H1 (cell line): ENCODE measurements around the gene UPP1. TPM values are rescaled to one million over a fixed set of nuclear protein-coding genes. Genes with fewer than 3 reads are reported as not detected.

ENCODE experiments used
- CTCF ChIA-PET: fragments of 300-600 bp; sonication (Branson Sonifier 250); formaldehyde crosslinking; loops from one replicate; lab custom pipeline; 2021; ENCODE audit not compliant: partially characterized antibody; lab: Charles Lee
- POLR2A ChIA-PET: fragments of 300-600 bp; sonication (Branson Sonifier 250); formaldehyde crosslinking; loops from one replicate; lab custom pipeline; 2021; ENCODE audit warnings: inconsistent platforms; ENCODE audit not compliant: partially characterized antibody; lab: Charles Lee
- DNase-seq, 2 experiments: peaks; one replicate each; pipeline versions ENCODE4 v3.0.0 to v3.0.0-alpha.2; 2010 to 2022; ENCODE audit warnings: low spot score in 2 of 2, low read depth in 1 of 2, mixed read lengths in 1 of 2
- FAIRE-seq: peaks from 2 replicates; lab custom pipeline; 2011; peaks lifted over from hg19 to GRCh38; lab: Jason Lieb, UNC
- H2AFZ ChIP-seq: 2 replicates; pipeline ENCODE4 v1.8.1; 2012; ENCODE audit warnings: low read length, inconsistent platforms
- H2AK5ac ChIP-seq: 2 replicates; pipeline ENCODE4 v1.6.1; 2013; ENCODE audit warnings: low read depth, low read length
- H2BK120ac ChIP-seq: replicated peaks from 2 replicates; pipeline ENCODE3; 2013; ENCODE audit warnings: low read depth, low read length, inconsistent platforms
- H2BK12ac ChIP-seq: 2 replicates; pipeline ENCODE4 v1.6.1; 2013; ENCODE audit warnings: low read depth, low read length
- H2BK15ac ChIP-seq: 2 replicates; pipeline ENCODE4 v1.6.1; 2013; ENCODE audit warnings: low read length
- H2BK20ac ChIP-seq: 2 replicates; pipeline ENCODE4 v1.6.1; 2013; ENCODE audit warnings: low read length
- H2BK5ac ChIP-seq: 2 replicates; pipeline ENCODE4 v1.6.1; 2013; ENCODE audit warnings: low read depth, low read length
- H3K14ac ChIP-seq: 2 replicates; pipeline ENCODE4 v1.6.1; 2013; ENCODE audit warnings: inconsistent platforms; ENCODE audit not compliant: insufficient read length
- H3K18ac ChIP-seq: 2 replicates; pipeline ENCODE4 v1.6.1; 2013; ENCODE audit warnings: low read length; ENCODE audit errors: extremely low read depth
- H3K23ac ChIP-seq: 2 replicates; pipeline ENCODE4 v1.6.1; 2013; ENCODE audit warnings: inconsistent platforms; ENCODE audit not compliant: insufficient read length
- H3K23me2 ChIP-seq: 2 replicates; pipeline ENCODE4 v1.6.1; 2013; ENCODE audit warnings: low read depth, low read length
- H3K27ac ChIP-seq: 2 replicates; pipeline ENCODE4 v1.6.1; 2011; ENCODE audit warnings: low read depth, low read length, inconsistent platforms
- H3K27me3 ChIP-seq, 4 experiments: replicated peaks in 1 of 4; 1 replicate in 1 of 4; 2 replicates in 3 of 4; pipeline versions ENCODE4 v1.6.1 to v1.8.1; 2011 to 2013; ENCODE audit warnings: low read length in 3 of 4, mild to moderate bottlenecking in 3 of 4, inconsistent platforms in 2 of 4, mixed read lengths in 2 of 4, moderate library complexity in 1 of 4; ENCODE audit not compliant: control insufficient read depth in 3 of 4, insufficient read depth in 3 of 4; ENCODE audit errors: extremely low read depth in 1 of 4
- H3K36me3 ChIP-seq, 4 experiments: 2 replicates each; pipeline versions ENCODE4 v1.6.1 to v1.8.1; 2011 to 2013; ENCODE audit warnings: mild to moderate bottlenecking in 4 of 4, low read length in 3 of 4, moderate library complexity in 2 of 4, control low read depth in 1 of 4, inconsistent platforms in 1 of 4; ENCODE audit not compliant: insufficient read depth in 4 of 4, control insufficient read depth in 2 of 4
- H3K4ac ChIP-seq: replicated peaks from 2 replicates; pipeline ENCODE3; 2013; ENCODE audit warnings: low read length, low read depth, mixed read lengths, inconsistent platforms; ENCODE audit not compliant: insufficient read length
- H3K4me1 ChIP-seq, 4 experiments: replicated peaks in 1 of 4; 1 replicate in 1 of 4; 2 replicates in 3 of 4; pipeline versions ENCODE4 v1.6.1 to v1.8.1; 2011 to 2013; ENCODE audit warnings: low read length in 3 of 4, inconsistent platforms in 2 of 4, mixed read lengths in 1 of 4; ENCODE audit not compliant: insufficient read depth in 4 of 4, control insufficient read depth in 3 of 4
- H3K4me2 ChIP-seq, 2 experiments: 2 replicates each; pipeline versions ENCODE4 v1.6.1 to v1.8.1; 2011 to 2013; ENCODE audit warnings: low read depth in 2 of 2, low read length in 2 of 2, control low read depth in 1 of 2, inconsistent platforms in 1 of 2, mild to moderate bottlenecking in 1 of 2; ENCODE audit not compliant: insufficient read depth in 1 of 2
- H3K4me3 ChIP-seq, 4 experiments: fragments of 200-600, 300-600 bp in 1 of 4; sonication (generic), shearing (Covaris generic), sonication (Bioruptor Twin) in 1 of 4; 2 replicates each; pipeline versions ENCODE4 v1.5.1 to v1.8.1; 2011 to 2016; ENCODE audit warnings: low read length in 4 of 4, low read depth in 3 of 4, control low read depth in 2 of 4, inconsistent platforms in 2 of 4, mild to moderate bottlenecking in 2 of 4, mixed read lengths in 1 of 4, moderate library complexity in 1 of 4; ENCODE audit not compliant: insufficient read depth in 2 of 4; ENCODE audit errors: extremely low read depth in 1 of 4
- H3K56ac ChIP-seq: replicated peaks from 2 replicates; pipeline ENCODE3; 2013; ENCODE audit warnings: low read depth, mild to moderate bottlenecking, mixed read lengths, low read length, inconsistent platforms; ENCODE audit not compliant: insufficient read length
- H3K79me1 ChIP-seq: 2 replicates; pipeline ENCODE4 v1.6.1; 2013; ENCODE audit warnings: low read depth, low read length, control low read depth
- H3K79me2 ChIP-seq, 2 experiments: 2 replicates each; pipeline versions ENCODE4 v1.6.1 to v1.8.1; 2012 to 2013; ENCODE audit warnings: low read length in 2 of 2, mild to moderate bottlenecking in 2 of 2, inconsistent platforms in 1 of 2; ENCODE audit not compliant: insufficient read depth in 2 of 2, control insufficient read depth in 1 of 2
- H3K9ac ChIP-seq, 4 experiments: replicated peaks in 1 of 4; 1 replicate in 1 of 4; 2 replicates in 3 of 4; pipeline versions ENCODE4 v1.6.1 to v1.8.1; 2011 to 2013; ENCODE audit warnings: low read depth in 3 of 4, low read length in 3 of 4, control low read depth in 2 of 4, mild to moderate bottlenecking in 2 of 4, moderate library complexity in 2 of 4, inconsistent platforms in 1 of 4; ENCODE audit errors: extremely low read depth in 1 of 4
- H3K9me3 ChIP-seq, 2 experiments: 2 replicates each; pipeline versions ENCODE4 v1.6.1 to v1.8.1; 2012 to 2013; ENCODE audit warnings: mild to moderate bottlenecking in 2 of 2, moderate library complexity in 2 of 2, control low read depth in 1 of 2, inconsistent platforms in 1 of 2, low read depth in 1 of 2, low read length in 1 of 2, mixed read lengths in 1 of 2; ENCODE audit not compliant: insufficient read depth in 2 of 2
- H4K20me1 ChIP-seq, 2 experiments: replicated peaks in 1 of 2; 2 replicates each; pipeline versions ENCODE3 to v1.8.1; 2011 to 2013; ENCODE audit warnings: inconsistent platforms in 2 of 2, low read length in 2 of 2, mild to moderate bottlenecking in 1 of 2; ENCODE audit not compliant: insufficient read depth in 2 of 2, control insufficient read depth in 1 of 2
- H4K5ac ChIP-seq: 2 replicates; pipeline ENCODE4 v1.6.1; 2013; ENCODE audit warnings: low read length, low read depth, mixed read lengths, inconsistent platforms; ENCODE audit not compliant: insufficient read length
- H4K8ac ChIP-seq: 2 replicates; pipeline ENCODE4 v1.8.0; 2013; ENCODE audit warnings: mild to moderate bottlenecking, moderate library complexity, low read length, inconsistent platforms; ENCODE audit not compliant: insufficient read depth; ENCODE audit errors: extremely low read depth
- H4K91ac ChIP-seq: replicated peaks from 2 replicates; pipeline ENCODE3; 2013; ENCODE audit warnings: low read length, mixed read lengths, inconsistent platforms; ENCODE audit not compliant: insufficient read length
- ATF3 ChIP-seq: IDR thresholded peaks from 2 replicates; pipeline ENCODE4 v1.6.1; 2011; ENCODE audit warnings: low read depth, mild to moderate bottlenecking, low read length; ENCODE audit not compliant: insufficient read depth
- EGR1 ChIP-seq: IDR thresholded peaks from 2 replicates; pipeline ENCODE4 v1.6.1; 2011; ENCODE audit warnings: low read depth, low read length, borderline replicate concordance
- EZH2 ChIP-seq: fragments of 200-600 bp; sonication (generic); IDR thresholded peaks from 2 replicates; pipeline ENCODE4 v1.7.1; 2012; ENCODE audit warnings: low read depth, mild to moderate bottlenecking, moderate library complexity, low read length, inconsistent platforms; ENCODE audit not compliant: severe bottlenecking
- JUN ChIP-seq: IDR thresholded peaks from 2 replicates; pipeline ENCODE4 v1.6.1; 2011; ENCODE audit warnings: low read depth, mild to moderate bottlenecking, improper control_type of control experiment, low read length
- MAFK ChIP-seq: IDR thresholded peaks from 2 replicates; pipeline ENCODE4 v1.6.1; 2012; ENCODE audit warnings: low read depth, mild to moderate bottlenecking, improper control_type of control experiment, low read length
- NRF1 ChIP-seq: IDR thresholded peaks from 2 replicates; pipeline ENCODE4 v1.6.1; 2011; ENCODE audit warnings: mild to moderate bottlenecking, low read depth, low read length, improper control_type of control experiment
- POLR2A ChIP-seq, 2 experiments: IDR thresholded peaks; 1 replicate in 1 of 2; 2 replicates in 1 of 2; pipeline ENCODE4 v1.6.1; 2011; ENCODE audit warnings: low read depth in 2 of 2, low read length in 2 of 2, mild to moderate bottlenecking in 2 of 2; ENCODE audit errors: control extremely low read depth in 1 of 2
- RAD21 ChIP-seq, 2 experiments: IDR thresholded peaks in 1 of 2; conservative IDR thresholded peaks in 1 of 2; 2 replicates each; pipeline ENCODE4 v1.6.1; 2011; ENCODE audit warnings: low read depth in 2 of 2, low read length in 2 of 2, improper control_type of control experiment in 1 of 2, inconsistent platforms in 1 of 2, mild to moderate bottlenecking in 1 of 2, moderate library complexity in 1 of 2
- RFX5 ChIP-seq: IDR thresholded peaks from 2 replicates; pipeline ENCODE4 v1.6.1; 2011; ENCODE audit warnings: low read depth, low read length, improper control_type of control experiment, borderline replicate concordance
- SP4 ChIP-seq: IDR thresholded peaks from 2 replicates; pipeline ENCODE4 v1.6.1; 2012; ENCODE audit warnings: low read length, inconsistent platforms
- SRF ChIP-seq: IDR thresholded peaks from 2 replicates; pipeline ENCODE4 v1.6.1; 2011; ENCODE audit warnings: mild to moderate bottlenecking, low read depth, low read length, moderate library complexity
- SUZ12 ChIP-seq: fragments of 200-600 bp; sonication (generic); IDR thresholded peaks from 2 replicates; pipeline ENCODE4 v1.6.1; 2012; ENCODE audit warnings: mild to moderate bottlenecking, inconsistent platforms, low read length, moderate library complexity, mixed read lengths
- TAF7 ChIP-seq: optimal IDR thresholded peaks from 2 replicates; pipeline ENCODE3; 2011; ENCODE audit warnings: low read depth, mild to moderate bottlenecking, inconsistent platforms, low read length, moderate library complexity, borderline replicate concordance
- WGBS, 2 experiments: shearing (Covaris generic) in 1 of 2; methylation state at CpG; one replicate each; pipeline versions ENCODE4 v1.1.6 to v1.1.7; 2013 to 2015; ENCODE audit warnings: low lambda C conversion rate in 2 of 2, mixed read lengths in 2 of 2, inconsistent platforms in 1 of 2, low coverage in 1 of 2, missing lambda C conversion rate in 1 of 2; ENCODE audit not compliant: insufficient replicate concordance in 2 of 2, insufficient coverage in 1 of 2, insufficient read length in 1 of 2; ENCODE audit errors: extremely low coverage in 1 of 2, missing lambda C conversion rate in 1 of 2; 5-methylcytosine and 5-hydroxymethylcytosine counted together
- polyA plus RNA-seq, 7 experiments: library from polyadenylated mRNA; depleted of rRNA in 3 of 7; stranded (reverse) in 5 of 7; unstranded in 2 of 7; fragments of >200 nt in 5 of 7; fragments of 200-250 nt in 2 of 7; gene quantifications; 1 replicate in 5 of 7; 2 replicates in 1 of 7; 4 replicates in 1 of 7; pipeline versions ENCODE4 v1.2.1 to v1.2.3, GENCODE V29; 2011 to 2013; ENCODE audit warnings: missing spikeins in 2 of 7, mixed read lengths in 2 of 7
- total RNA-seq: library from RNA; stranded (reverse); fragmentation: NEBNext Ultra II Directional; extraction: Animal tissue kit (Norgen Biotek cat#: 25700); gene quantifications from 2 replicates; pipeline ENCODE4 v1.2.1, GENCODE V29; 2021

The UPP1 gene
- total and polyA plus RNA-seq, 2 of the 8 experiments (the other 6 are each of a cell fraction or from before 2014, with no cell fraction given): 40.7 to 46.2 TPM

GRCh38 chr7:48048113-48048512, 41.0 kb upstream of the UPP1 start:
- Histone ChIP-seq H2BK20ac (no peak overlapping the region), H3K23me2 (no peaks in the 10 kb centered on the region; the same call in 1 of the 2 replicates), H3K23ac (no peak overlapping the region), H4K8ac (no peak overlapping the region), H3K9me3 (no peaks in the 10 kb centered on the region), H3K9ac (0 out of 7 replicates have a peak overlapping the region, but pooled peaks of 1 of the 4 experiments have one; percentile 13), H2BK12ac (0 out of 2 replicates have a peak overlapping the region, but pooled peaks have one; percentile 60), H3K4me1 (peaks cover 0 to 2% (median under 1%) of the 10 kb centered on the region in 4 experiments; a peak in 4 of 7 replicates), H2AK5ac (peak overlapping the region; percentile 86; the same call in 1 of the 2 replicates), H3K4me2 (no peak overlapping the region), H2BK15ac (0 out of 2 replicates have a peak overlapping the region, but pooled peaks have one; percentile 61), H2BK120ac (no peak overlapping the region), H3K14ac (no peak overlapping the region), H4K5ac (no peak overlapping the region), H3K4ac (no peak overlapping the region), H3K56ac (no peak overlapping the region), H3K36me3 (no peaks in the 10 kb centered on the region), H2AFZ (no peak overlapping the region), H3K4me3 (no peak overlapping the region), H3K27me3 (no peaks in the 10 kb centered on the region), H3K27ac (no peak overlapping the region), H3K79me1 (no peaks in the 10 kb centered on the region), H2BK5ac (no peak overlapping the region), H4K20me1 (no peaks in the 10 kb centered on the region), H3K18ac (no peak overlapping the region), H4K91ac (no peak overlapping the region), H3K79me2 (no peaks in the 10 kb centered on the region)
- no peak for DNase-seq
- POLR2A ChIA-PET: no interaction called here
- FAIRE-seq: no peak
- CTCF ChIA-PET: no interaction called here
- 91% methylated on average over 8 of the region's 8 CpGs; no CpG with 5 or more reads in 1 of the 2 experiments for WGBS, 2 experiments
- TF ChIP-seq RFX5 (no peak), MAFK (no peak), JUN (no peak), ATF3 (no peak), SRF (no peak), POLR2A (IDR thresholded peaks at IDR 0.05; ENCODE audit: control extremely low read depth in 1 of 2, low read depth in 2 of 2, low read length in 2 of 2) (no peak), SP4 (no peak), SUZ12 (no peak), TAF7 (no peak), EGR1 (no peak), EZH2 (no peak), RAD21 (IDR thresholded peaks at IDR 0.05 in 1 of 2, conservative IDR thresholded peaks at IDR 0.05 in 1 of 2; ENCODE audit: low read depth in 2 of 2, low read length in 2 of 2) (no peak), NRF1 (no peak)
